GM12873 (cell line): ENCODE results near the gene TP53I11.

Experiments used
- CTCF ChIP-seq: IDR thresholded peaks from 2 replicates; pipeline ENCODE4 v1.5.1; 2012; ENCODE audit warnings: low read depth, mild to moderate bottlenecking, moderate library complexity, low read length, control low read depth; ENCODE audit not compliant: insufficient read depth; ENCODE audit errors: missing control alignments

Gene TP53I11

GRCh38 chr11:44971185-44971584 lies 20.5 kb upstream of the TP53I11 start:
- no peak for TF ChIP-seq CTCF

DNA sequence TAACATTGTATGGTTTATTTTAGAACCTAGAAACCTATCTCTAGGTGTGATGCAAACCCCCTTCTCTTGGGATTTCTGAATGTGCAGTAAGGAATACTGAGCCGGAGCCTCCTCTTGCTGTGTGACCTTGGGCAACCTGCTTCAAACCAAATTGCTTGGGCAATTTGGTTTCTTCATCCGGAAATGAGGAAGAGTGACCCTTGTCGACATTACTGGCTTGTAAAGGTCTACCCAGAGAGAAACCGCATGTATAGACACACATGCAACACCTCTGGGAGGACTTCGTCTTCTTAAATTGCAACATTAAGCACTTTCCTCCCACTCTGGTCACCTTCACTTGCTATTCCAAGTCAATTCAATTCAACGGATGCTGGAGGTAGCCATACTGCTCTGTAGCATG lies 19.6 kb upstream of the TP53I11 start:
- TF ChIP-seq CTCF = no peak

DNA sequence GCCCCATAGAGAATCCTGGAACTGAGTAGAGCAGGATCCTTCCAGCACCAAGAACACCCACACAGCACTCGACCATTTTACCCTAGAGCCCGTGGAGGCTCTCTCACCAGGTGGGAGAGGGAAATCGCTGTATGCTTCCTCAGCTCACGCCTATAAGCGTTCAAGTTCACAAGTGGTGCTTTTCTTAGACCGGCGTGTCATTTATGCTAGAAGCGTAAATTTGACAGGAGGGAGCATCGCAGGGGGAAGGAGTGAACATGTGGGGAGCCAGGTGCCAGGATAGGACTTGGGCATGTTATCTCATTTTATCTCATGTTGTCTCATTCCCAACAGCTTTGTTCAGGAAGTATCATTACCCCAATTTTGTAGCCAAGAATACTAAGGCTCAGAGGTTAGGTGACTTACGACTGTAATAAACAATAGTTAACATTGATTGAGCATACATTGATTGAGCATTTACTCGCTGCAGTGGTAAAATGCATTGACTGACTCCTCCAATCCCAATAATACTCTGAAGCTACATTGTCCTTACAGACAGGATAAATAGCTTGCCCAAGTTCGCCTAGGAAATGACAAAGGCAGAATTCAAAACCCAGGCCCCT lies 19.1 kb upstream of the TP53I11 start:
- TF ChIP-seq CTCF = no peak

DNA sequence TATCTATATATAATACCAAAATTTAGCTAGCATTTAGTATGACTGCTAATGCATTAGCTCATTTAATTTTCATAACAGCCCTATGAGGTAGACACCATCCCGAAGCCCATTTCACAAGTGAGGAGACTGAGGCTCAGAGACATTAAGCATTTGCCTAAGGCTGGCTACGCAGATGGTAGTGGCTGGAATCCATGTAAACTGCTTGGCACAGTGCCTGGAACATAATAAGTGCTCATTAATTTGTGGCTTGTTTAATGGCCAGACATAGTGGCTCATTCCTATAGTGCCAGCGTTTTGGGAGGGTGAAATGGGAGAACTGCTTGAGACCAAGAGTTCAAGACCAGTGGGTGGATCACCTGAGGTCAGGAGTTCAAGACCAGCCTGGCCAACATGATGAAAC lies 17.8 kb upstream of the TP53I11 start:
- TF ChIP-seq CTCF = no peak

GRCh38 chr11:44967930-44968496 lies 17.3 kb upstream of the TP53I11 start:
- no peak for TF ChIP-seq CTCF

DNA sequence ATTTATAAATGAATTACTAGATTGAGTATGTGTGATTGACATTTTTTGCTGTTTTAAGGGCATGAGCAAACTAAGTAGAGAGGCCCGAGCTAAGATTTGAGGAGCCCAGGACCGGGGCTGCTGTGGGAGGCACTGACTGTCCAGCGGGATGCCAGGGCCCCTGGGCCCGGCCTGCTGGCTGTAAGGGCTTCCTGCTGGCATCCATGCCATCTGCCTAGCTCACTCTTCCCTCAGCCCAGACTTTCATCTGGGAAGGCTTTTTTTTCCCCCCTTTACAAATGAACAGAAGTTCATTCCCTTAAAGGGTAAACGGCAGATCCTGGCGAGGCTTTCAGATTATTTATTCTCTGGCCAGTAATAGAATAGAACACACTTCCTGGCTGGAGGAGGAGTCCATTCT lies 16.0 kb upstream of the TP53I11 start:
- TF ChIP-seq CTCF = no peak

DNA sequence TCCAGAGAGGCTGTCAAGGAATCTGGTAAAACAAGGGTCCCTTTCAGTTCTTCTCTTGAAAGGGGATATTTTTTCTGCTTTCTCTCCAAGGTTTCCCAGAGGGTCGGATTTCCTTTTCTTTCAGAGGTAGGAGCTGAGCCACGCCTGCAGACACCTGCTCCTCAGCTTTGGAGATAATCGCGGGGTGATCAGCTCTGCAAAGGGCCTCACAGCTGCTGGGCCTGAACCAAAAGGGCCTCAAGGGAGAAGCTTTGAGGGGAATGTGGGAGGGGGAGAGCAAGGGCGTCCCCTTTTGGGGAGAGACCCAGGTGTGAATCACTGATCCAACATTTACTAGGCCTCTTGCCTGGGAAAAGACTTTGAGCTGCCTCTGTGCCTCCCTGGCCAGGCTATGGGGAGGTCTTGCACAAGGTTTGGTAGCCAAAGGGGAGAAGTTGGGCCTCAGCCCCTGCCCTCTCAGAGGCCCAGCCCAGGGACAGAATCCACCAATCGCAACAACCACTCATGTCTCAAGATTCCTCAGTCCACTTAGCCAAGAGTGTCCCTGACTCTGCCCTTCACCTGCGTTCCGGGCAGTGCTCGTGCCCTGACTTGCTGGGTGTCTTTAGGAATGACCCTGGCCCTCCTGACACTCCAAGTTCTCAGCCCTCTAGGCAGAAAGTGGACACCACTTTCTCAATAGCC lies 14.0 kb upstream of the TP53I11 start:
- no peak for TF ChIP-seq CTCF
